ENCODE results near the gene NUP133. TPM values are rescaled to one million over a fixed set of nuclear protein-coding genes. Genes with fewer than 3 reads are reported as not detected.

Gene NUP133
- total RNA-seq, 1 donor from 2014 or later: 38.3 TPM

GRCh38 chr1:229447809-229448252 is 60.3 kb downstream of the NUP133 start:
- Histone ChIP-seq H3K27me3 (no peaks in the 10 kb centered on the region), H3K4me1 (no peaks in the 10 kb centered on the region), H3K4me3 (no peak overlapping the region), H3K9me3 (no peaks in the 10 kb centered on the region), H3K36me3 (peaks cover 0 to 65% of the 10 kb centered on the region in 2 donors), H3K27ac (no peak overlapping the region)
- TF ChIP-seq, protein P1, sequence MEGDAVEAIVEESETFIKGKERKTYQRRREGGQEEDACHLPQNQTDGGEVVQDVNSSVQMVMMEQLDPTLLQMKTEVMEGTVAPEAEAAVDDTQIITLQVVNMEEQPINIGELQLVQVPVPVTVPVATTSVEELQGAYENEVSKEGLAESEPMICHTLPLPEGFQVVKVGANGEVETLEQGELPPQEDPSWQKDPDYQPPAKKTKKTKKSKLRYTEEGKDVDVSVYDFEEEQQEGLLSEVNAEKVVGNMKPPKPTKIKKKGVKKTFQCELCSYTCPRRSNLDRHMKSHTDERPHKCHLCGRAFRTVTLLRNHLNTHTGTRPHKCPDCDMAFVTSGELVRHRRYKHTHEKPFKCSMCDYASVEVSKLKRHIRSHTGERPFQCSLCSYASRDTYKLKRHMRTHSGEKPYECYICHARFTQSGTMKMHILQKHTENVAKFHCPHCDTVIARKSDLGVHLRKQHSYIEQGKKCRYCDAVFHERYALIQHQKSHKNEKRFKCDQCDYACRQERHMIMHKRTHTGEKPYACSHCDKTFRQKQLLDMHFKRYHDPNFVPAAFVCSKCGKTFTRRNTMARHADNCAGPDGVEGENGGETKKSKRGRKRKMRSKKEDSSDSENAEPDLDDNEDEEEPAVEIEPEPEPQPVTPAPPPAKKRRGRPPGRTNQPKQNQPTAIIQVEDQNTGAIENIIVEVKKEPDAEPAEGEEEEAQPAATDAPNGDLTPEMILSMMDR (IDR thresholded peaks at IDR 0.05): no peak
- TF ChIP-seq POLR2AphosphoS5 (IDR thresholded peaks at IDR 0.05; ENCODE audit: insufficient read depth in 1 of 2, low read depth in 1 of 2) (no peak), POLR2A (IDR thresholded peaks at IDR 0.05) (no peak)
- intact Hi-C loops (cut with DNase I): no loop called here
- DNase-seq (ENCODE audit: extremely low spot score in 2 of 2): no peak

GRCh38 chr1:229445828-229446227 is 62.3 kb downstream of the NUP133 start:
- no peaks in the 10 kb centered on the region for H3K27me3 ChIP-seq
- peaks cover 0 to 65% of the 10 kb centered on the region in 2 donors for H3K36me3 ChIP-seq
- no peak for DNase-seq (ENCODE audit: extremely low spot score in 2 of 2)
- TF ChIP-seq POLR2AphosphoS5 (IDR thresholded peaks at IDR 0.05; ENCODE audit: insufficient read depth in 1 of 2, low read depth in 1 of 2) (no peak), POLR2A (IDR thresholded peaks at IDR 0.05) (no peak)
- TF ChIP-seq, protein P1 (IDR thresholded peaks at IDR 0.05): no peak
- no peak overlapping the region for H3K27ac ChIP-seq
- H3K4me1 ChIP-seq: no peaks in the 10 kb centered on the region
- no peaks in the 10 kb centered on the region for H3K9me3 ChIP-seq
- H3K4me3 ChIP-seq: no peak overlapping the region
- intact Hi-C loops (cut with DNase I): no loop called here

GRCh38 chr1:229440851-229441537 is 67.1 kb downstream of the NUP133 start:
- Histone ChIP-seq H3K27ac (no peak overlapping the region), H3K27me3 (no peaks in the 10 kb centered on the region), H3K4me1 (no peaks in the 10 kb centered on the region), H3K36me3 (peaks cover 0 to 44% of the 10 kb centered on the region in 2 donors), H3K9me3 (no peaks in the 10 kb centered on the region), H3K4me3 (no peak overlapping the region)
- DNase-seq (ENCODE audit: extremely low spot score in 2 of 2): no peak
- intact Hi-C loops (cut with DNase I): no loop called here
- TF ChIP-seq POLR2A (IDR thresholded peaks at IDR 0.05) (no peak), POLR2AphosphoS5 (IDR thresholded peaks at IDR 0.05; ENCODE audit: insufficient read depth in 1 of 2, low read depth in 1 of 2) (no peak)
- TF ChIP-seq, protein P1 (IDR thresholded peaks at IDR 0.05): no peak

GRCh38 chr1:229438021-229438420 is 70.1 kb downstream of the NUP133 start:
- Histone ChIP-seq H3K27me3 (peaks cover 7% of the 10 kb centered on the region), H3K4me1 (peaks cover 10% of the 10 kb centered on the region), H3K4me3 (no peak overlapping the region), H3K36me3 (peaks cover 0 to 25% of the 10 kb centered on the region in 2 donors), H3K9me3 (no peaks in the 10 kb centered on the region), H3K27ac (no peak overlapping the region)
- TF ChIP-seq POLR2AphosphoS5 (IDR thresholded peaks at IDR 0.05; ENCODE audit: insufficient read depth in 1 of 2, low read depth in 1 of 2) (no peak), POLR2A (IDR thresholded peaks at IDR 0.05) (no peak)
- TF ChIP-seq, protein P1 (IDR thresholded peaks at IDR 0.05): no peak
- no peak for DNase-seq (ENCODE audit: extremely low spot score in 2 of 2)
- intact Hi-C loops (cut with DNase I): no loop called here

DNA sequence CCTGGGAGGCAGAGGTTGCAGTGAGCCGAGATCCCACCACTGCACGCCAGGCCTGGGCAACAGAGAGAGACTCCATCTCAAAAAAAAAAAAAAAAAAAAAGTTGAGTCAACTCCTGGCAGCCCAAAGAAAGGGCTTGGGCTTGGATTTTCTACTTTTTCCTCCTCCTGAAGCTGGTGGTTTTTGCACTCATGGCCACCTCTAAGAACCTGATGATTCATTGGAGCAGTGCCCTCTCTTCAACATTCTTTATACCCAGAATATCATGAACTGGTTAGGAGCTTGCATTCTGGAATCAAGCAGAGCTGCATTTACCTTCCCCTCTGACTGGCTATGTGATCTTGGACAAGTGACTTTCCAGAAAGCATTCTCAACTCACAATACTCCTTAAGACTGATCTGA is 70.7 kb downstream of the NUP133 start:
- peaks cover 0 to 24% of the 10 kb centered on the region in 2 donors for H3K36me3 ChIP-seq
- intact Hi-C loops (cut with DNase I): no loop called here
- H3K9me3 ChIP-seq: no peaks in the 10 kb centered on the region
- DNase-seq (ENCODE audit: extremely low spot score in 2 of 2): no peak
- H3K27me3 ChIP-seq: peaks cover 12% of the 10 kb centered on the region
- TF ChIP-seq POLR2A (IDR thresholded peaks at IDR 0.05) (no peak), POLR2AphosphoS5 (IDR thresholded peaks at IDR 0.05; ENCODE audit: insufficient read depth in 1 of 2, low read depth in 1 of 2) (no peak)
- TF ChIP-seq, protein P1 (IDR thresholded peaks at IDR 0.05): no peak
- H3K4me3 ChIP-seq: no peak overlapping the region
- H3K4me1 ChIP-seq: peaks cover 16% of the 10 kb centered on the region
- H3K27ac ChIP-seq: no peak overlapping the region

All from vagina (tissue), 2 donors.